Muscle of back (tissue), 11 donors: ENCODE results near the gene WDR31. TPM values are rescaled to one million over a fixed set of nuclear protein-coding genes. Genes with fewer than 3 reads are reported as not detected.
"Not testable (repeated sequence)": the region's sequence is repeated elsewhere in the genome, so short reads cannot be mapped to it uniquely, and the experiment has no call there.

ENCODE experiments used
- DNase-seq, 3 donors: peaks; one replicate each; pipeline versions ENCODE4 v3.0.0 to v3.0.0-alpha.2; 2013
- polyA plus RNA-seq, 10 donors: library from polyadenylated mRNA; unstranded; fragments of 120-200 nt; gene quantifications; one replicate each; pipeline ENCODE4 v1.2.1, GENCODE V29; 2013; ENCODE audit not compliant: insufficient read length in 10 of 10

Gene WDR31
- polyA plus RNA-seq, 10 donors = 1.3 to 3.1 (median 2.3) TPM

DNA sequence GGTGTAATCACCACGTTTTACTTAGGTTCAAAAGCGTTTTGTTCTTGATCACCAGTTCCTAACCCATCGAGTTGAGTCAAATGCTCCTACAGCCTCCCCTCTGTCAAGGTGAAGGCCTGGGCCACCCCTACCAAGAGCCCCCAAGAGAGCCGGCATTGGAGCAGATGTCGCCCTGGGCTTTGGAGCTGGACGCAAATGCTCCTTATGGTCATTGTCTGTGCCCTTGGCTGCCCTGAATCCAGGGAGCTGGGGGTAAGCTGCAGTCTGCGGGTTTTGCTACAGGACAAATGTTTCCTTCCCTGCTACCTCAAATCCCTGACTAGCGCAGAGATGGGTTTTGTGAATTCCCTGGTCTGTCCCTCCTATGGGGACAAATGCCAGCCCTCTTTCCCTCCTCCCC is 41.8 kb downstream of the WDR31 start:
- DNase-seq = no peak

DNA sequence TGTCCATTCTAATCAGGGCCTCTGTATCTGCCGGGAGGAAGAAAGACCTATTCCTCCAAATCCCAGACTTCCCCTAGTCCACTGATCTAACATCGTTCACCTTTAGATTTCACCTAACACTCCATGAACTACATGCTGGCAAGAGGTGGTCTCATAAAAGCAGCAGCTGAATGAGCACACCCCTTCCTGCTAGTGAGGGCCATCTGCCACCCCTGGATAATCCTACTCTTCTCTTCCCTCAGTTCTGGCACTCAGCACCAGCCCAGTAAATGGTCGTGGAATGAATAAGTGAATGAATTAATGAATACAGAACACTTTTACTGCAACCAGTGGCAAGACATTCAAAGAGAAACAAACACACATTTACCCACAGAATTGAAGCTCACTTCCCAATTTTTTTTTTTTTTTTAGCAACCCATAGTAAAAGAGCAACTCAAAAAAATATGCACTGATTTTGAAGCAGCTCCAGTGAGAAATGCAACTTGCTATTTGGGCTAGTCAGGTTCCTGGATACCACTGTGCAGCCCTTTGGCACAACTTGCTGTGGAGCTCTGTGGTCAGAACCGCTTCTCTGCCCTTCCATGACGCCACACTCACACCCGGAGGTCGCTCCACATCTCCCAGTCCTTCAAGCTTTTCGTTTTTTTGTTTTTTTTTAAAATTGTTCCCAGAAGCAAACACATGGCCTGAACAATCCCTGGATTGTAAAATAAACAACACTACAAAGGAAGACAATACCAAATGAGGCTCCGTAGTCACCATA is 43.1 kb downstream of the WDR31 start:
- no peak for DNase-seq

DNA sequence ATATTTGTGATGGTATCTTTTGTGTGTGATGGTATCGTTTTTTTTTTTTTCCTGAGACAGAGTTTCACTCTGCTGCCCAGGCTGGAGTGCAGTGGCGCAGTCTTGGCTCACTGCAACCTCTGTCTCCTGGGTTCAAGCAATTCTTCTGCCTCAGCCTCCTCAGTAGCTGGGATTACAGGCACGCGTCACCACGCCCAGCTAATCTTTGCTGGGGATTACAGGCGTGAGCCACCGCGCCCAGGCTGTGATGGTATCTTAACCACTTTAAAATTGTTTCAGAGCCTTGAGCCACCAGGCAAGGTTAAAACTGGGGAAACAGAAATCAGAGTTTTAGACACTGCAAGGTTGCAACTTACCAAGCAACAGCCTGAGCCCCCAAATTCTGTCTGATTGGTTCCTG is 43.8 kb downstream of the WDR31 start:
- DNase-seq = not testable (repeated sequence)

DNA sequence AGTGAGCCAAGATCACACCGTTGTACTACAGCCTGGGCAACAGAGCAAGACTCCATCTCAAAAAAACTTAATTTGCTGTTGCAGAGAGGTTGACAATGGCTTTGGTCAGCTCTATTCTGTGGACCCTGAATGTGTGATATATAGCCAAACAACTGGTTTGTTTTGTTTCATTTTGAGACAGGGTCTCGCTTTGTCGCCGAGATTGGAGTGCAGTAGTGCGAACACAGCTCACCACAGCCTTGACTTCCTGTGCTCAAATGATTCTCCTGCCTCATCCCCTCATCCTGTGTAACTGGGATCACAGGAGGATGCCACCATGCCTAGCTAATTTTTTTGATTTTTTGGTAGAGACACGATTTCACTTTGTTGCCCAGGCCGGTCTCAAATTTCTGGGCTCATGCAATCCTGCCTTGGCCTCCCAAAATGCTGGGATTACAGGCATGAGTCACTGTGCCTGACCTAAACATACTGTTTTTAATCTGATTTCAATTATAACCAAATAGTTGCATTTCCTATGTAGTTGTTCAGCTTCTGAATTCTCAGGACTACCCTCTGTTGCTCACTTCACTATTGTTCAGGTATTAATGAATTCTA is 46.7 kb downstream of the WDR31 start:
- DNase-seq = no peak

DNA sequence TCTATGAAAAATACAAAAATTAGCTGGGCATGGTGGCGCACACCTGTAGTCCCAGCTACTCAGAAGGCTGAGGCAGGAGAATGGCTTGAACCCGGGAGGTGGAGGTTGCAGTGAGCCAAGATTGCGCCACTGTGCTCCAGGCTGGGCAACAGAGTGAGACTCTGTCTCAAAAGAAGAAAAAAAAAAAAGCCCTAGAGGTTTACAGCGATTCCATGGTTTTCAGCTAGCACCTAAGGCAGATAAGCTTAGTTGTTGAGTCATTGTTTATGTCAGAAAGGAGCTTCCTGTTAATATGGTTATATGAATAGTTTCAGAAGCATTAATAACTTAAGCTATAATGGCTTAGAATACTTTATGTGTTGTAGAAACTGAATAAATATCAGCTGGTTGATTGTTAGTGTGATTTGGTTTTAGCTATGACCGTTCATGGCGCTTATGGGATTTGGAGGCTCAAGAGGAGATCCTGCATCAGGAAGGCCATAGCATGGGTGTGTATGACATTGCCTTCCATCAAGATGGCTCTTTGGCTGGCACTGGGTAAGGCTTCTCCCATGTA is 49.9 kb downstream of the WDR31 start:
- no peak for DNase-seq

DNA sequence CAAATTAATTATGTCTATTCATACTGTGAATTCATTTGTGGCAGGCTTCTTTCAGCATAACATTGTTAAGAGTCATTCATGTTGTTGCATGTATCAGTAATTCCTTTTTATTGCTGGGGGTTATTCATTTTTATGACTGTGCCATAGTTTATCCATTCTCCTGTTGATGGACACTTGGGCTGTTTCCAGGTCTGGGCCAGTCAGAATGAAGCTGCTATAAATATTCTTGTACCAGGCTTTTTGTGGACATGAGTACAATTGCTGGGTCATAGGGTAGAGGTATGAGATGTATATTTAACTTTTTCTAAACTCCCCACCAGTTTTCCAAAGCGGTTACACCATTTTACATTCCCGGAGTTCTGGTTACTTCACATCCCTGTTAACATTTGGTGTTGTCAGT is 51.0 kb downstream of the WDR31 start:
- DNase-seq = no peak

DNA sequence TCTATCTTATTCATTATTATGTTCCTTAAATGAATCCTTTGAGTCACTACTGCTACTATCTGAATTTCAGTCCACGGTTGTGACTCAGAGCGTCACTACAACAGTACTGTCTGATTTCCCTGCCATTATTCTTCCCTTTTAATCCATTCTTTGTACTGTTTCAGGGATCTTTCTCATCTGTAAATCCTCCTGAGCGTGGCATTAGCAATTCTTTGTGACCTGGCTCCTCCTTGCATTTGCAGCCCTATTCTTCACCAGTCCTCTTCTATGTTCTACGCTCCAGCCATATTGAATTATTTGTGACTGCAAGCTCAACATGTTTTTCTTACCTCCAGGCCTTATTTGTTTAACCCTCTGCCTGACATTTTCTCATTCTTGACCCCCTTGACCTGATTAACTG is 58.7 kb downstream of the WDR31 start:
- DNase-seq = no peak

DNA sequence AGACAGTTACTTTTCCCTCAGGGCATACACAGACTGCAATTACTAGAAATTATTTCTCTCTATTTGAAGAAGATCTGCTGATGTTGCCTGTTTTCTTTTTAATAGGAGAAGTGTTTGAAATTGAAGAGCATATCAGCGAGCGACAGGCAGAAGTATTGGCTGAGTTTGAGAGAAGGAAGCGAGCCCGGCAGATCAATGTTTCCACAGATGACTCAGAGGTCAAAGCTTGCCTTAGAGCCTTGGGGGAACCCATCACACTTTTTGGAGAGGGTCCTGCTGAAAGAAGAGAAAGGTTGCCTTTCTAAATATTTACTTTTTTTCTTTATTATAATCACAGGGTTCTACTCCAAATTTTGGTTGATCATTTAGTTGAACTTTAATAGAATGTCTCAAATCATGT is 61.2 kb downstream of the WDR31 start:
- DNase-seq = no peak

DNA sequence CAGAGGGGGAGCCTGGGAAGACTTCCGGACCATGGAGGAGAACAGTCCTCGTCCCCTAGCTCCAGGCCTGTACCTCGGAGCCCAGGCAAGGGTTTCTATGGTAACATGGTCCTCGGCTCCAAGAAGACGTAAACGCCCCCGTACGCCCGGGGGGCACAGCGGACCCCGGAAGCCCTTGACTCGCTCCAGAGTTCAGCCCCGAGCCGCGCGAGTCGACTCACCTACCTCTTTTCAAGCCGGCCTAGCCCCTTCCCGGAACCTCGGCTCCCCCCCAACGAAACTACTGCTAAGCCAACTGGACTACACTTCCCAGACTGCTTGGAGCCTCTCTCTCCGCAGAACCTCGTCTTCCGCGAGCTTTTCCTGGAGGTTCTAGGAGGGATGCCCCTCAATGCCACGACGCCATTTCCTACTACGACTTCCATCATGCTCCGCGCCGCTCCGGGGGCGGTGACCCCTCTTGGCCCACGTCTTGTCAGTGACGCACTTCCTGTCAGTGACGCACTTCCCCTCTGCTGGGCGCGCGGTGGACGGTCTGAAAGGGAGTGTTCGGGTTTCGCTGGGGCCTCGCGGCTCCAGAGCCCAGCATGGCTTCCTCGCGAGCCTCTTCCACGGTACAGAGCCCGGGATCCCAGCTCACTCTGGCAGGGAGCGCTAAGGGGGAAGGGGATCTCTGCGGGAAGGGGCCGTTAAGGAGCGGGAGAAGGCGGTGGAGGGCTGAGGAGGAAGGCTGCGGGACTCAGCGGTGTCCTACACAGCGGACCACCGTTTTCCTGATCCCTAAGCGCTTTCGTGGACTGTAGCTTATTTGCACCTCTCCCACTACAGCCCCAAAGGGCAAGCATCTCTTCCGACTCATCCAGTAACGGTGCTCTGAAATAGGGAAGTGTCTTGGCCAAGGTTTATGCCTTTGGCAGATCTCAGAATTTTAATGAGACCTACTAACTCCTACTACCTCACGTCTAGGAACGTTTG is 64.6 kb downstream of the WDR31 start, which contains the start of the genes CDC26 and PRPF4:
Gene CDC26 (minus strand): TSS at position 416 of the 975 bp plus-strand sequence. CDS start 3,065 bp downstream, outside the sequence.
Gene PRPF4 (plus strand): TSS at position 502 of the 975 bp plus-strand sequence. CDS start 86 bp downstream, at position 588.
- peak; percentile 98 to 99 (median 98) for DNase-seq

DNA sequence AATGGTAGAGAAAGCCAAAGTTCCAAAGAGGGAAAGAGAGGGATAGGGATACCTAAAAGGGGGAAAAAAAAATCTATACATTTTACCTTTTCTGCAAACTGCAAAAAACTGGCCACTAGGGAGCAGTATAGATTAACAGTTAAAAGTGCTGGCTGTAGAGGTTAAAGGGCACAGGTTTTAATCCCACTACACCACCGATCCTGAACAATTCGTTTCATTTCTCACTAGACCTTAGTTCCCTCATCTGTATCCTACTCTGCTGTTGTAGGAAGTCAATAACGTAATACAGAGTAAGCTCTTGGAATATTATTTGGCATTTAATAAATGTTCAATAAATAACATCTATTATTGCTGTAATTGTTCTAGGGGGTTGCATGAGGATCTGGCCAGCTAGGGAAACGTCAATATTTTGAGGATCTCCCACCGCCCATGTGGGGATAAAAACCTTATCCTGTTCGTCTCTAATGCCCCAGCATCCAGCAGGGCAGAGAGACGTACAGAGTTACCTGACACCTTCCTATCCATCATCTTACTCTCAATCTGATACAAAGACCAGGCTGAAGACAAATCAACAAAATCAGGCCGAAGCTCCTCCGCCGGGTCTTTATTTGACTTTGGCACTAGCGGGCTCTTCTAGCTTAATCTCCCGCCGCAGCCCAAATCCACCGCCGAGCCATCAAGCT is 65.5 kb downstream of the WDR31 start:
- DNase-seq = peak; percentile 53 to 76 (median 59)

DNA sequence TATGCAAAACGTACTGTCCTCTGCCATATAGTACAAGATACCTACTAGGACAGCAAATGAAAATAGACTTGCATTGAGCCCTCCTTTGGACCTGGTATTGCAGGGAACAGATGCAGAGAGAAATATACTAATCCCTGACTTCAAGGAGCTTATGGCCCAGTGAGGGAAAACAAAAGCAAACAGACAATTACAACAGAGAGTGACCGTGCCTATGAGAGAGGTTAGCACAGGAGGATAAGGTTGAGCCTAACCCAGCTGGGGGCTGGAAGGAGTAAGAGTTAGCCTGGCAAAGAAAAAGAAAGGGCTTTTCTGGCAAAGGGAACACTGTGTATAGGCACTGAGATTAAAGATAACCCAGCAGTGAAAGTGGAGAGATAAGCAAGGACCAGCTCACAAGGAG is 70.2 kb downstream of the WDR31 start:
- DNase-seq = no peak

DNA sequence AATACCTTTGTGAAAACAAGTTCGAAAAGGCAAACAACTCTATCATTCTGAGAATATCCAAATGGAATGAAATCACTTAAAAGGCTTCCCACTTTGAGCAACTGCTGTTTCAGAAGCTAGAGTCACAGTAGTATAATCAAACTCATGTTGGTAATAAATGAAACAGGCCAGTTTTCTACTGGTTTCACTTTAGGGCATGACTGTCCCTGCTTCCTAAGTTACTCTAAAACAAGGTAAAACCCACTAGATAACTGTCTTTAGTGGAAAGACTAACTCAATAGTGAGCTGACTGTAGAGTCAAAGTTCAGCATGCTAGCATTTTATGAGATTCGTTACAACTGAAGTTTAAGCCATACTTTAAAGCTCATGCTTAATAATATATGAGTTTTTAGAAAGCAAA is 70.7 kb downstream of the WDR31 start:
- DNase-seq = no peak

DNA sequence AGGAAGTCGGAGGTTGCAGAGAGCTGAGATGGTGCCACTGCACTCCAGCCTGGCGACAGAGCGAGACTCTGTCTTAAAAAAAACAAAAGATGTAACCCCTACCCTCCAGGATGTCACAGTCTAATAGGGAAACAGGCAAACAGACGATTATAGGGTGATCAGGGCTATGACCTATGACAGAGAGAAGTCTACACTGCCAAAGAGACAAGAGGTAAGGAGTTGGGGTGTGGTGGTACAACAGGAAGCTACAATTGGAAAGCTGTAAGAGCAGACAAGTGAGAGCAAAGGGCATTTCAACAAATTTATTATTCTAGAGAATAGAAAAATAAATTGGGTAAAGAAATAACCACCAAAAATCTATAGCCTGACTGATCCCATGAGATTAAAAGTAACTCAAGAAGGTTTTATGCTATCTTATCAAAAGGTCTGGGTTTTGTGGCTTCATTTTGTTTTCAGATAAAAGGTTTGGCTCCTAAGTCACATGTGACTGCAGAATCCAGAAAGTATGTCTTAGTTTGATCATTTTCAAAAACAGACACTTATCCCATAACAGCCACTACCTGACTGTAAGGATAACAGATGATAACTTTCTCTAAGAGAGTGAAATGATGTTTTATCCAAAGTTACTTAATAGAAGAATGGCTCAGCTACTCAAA is 72.0 kb downstream of the WDR31 start:
- no peak for DNase-seq

DNA sequence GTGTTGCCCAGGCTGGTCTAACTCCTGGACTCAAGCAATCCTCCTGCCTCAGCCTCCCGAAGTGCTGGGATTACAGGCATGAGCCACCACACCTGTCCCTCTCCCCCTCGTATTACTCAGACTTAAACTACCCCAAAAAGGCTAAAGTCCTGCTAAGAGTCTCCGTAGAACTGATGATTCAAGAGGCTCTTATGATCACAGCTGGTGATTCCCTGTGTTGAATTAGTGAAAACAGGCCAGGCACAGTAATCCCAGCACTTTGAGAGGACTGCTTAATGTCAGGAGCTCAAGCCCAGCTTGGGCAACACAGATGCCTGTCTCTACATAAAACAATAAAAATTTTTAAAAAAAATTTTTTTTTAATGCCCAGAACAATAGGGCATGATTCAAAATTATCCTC is 73.9 kb downstream of the WDR31 start:
- DNase-seq = no peak

Other genes starting within 250 kb of the WDR31 start
- gene SLC31A2, start 189.3 kb downstream of the WDR31 start, polyA plus RNA-seq = 1 to 10 TPM; 2.7 to 4.6 (median 3.4) TPM
- 10 to 100 TPM; 17.1 to 25.3 (median 20.2) TPM for gene FKBP15, start 119.0 kb downstream of the WDR31 start, polyA plus RNA-seq
- 10 to 100 TPM in 7 of 10 donors, 1 to 10 TPM in 3; 6.7 to 13.2 (median 10.6) TPM for gene SLC31A1, start 118.7 kb downstream of the WDR31 start, polyA plus RNA-seq
- 10 to 100 TPM; 18.8 to 39.3 (median 23.1) TPM for gene CDC26, start 64.7 kb downstream of the WDR31 start, polyA plus RNA-seq
- gene PRPF4, start 64.6 kb downstream of the WDR31 start, polyA plus RNA-seq = 10 to 100 TPM; 15.8 to 23.7 (median 19.4) TPM
- gene RNF183, start 36.9 kb downstream of the WDR31 start, polyA plus RNA-seq = under 1 TPM in 3 of 10 donors, not detected in 7; 0.12 to 0.18 (median 0.13) TPM
- under 1 TPM; 0.32 to 0.94 (median 0.48) TPM for gene BSPRY, start 9.3 kb upstream of the WDR31 start, polyA plus RNA-seq
- gene HDHD3, start 36.7 kb upstream of the WDR31 start, polyA plus RNA-seq = 1 to 10 TPM; 3.0 to 6.0 (median 4.6) TPM
- 10 to 100 TPM; 15.1 to 24.8 (median 20.5) TPM for gene ALAD, start 61.0 kb upstream of the WDR31 start, polyA plus RNA-seq
- gene POLE3, start 70.4 kb upstream of the WDR31 start, polyA plus RNA-seq = 10 to 100 TPM; 41.2 to 55.9 (median 45.2) TPM
- gene C9orf43, start 70.5 kb upstream of the WDR31 start, polyA plus RNA-seq = under 1 TPM; 0.19 to 0.60 (median 0.35) TPM
- 10 to 100 TPM; 34.8 to 61.2 (median 50.0) TPM for gene RGS3, start 123.5 kb upstream of the WDR31 start, polyA plus RNA-seq